ENCODE results near the gene PRM3.

DNA sequence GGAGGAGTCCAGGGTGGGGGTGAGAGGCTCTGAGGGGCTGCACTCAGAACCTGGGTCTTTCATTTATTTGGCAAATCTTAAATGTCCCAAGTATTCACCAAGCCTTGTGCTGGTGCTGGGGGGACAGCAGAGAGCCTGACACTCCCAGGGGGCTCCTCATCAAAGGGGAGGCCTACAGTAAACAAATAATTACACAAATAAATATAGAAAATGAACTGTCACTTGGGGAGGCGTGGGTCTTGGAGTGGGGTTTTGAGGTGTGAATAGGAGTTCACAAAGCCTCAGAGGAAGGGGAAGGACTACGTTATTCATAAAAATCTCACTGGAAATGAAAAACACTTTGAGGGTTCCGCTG is 22.9 kb upstream of the PRM3 start:
- TF ChIP-seq, protein P1, sequence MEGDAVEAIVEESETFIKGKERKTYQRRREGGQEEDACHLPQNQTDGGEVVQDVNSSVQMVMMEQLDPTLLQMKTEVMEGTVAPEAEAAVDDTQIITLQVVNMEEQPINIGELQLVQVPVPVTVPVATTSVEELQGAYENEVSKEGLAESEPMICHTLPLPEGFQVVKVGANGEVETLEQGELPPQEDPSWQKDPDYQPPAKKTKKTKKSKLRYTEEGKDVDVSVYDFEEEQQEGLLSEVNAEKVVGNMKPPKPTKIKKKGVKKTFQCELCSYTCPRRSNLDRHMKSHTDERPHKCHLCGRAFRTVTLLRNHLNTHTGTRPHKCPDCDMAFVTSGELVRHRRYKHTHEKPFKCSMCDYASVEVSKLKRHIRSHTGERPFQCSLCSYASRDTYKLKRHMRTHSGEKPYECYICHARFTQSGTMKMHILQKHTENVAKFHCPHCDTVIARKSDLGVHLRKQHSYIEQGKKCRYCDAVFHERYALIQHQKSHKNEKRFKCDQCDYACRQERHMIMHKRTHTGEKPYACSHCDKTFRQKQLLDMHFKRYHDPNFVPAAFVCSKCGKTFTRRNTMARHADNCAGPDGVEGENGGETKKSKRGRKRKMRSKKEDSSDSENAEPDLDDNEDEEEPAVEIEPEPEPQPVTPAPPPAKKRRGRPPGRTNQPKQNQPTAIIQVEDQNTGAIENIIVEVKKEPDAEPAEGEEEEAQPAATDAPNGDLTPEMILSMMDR (IDR thresholded peaks at IDR 0.05): no peak
- no peak for TF ChIP-seq POLR2A (IDR thresholded peaks at IDR 0.05)

All from ovary (tissue), 3 donors.